Measurements from ENCODE around the gene PICALM. TPM values are rescaled to one million over a fixed set of nuclear protein-coding genes. Genes with fewer than 3 reads are reported as not detected.

The PICALM gene
- total RNA-seq, 4 donors from 2014 or later, result 148 to 244 (median 221) TPM

DNA sequence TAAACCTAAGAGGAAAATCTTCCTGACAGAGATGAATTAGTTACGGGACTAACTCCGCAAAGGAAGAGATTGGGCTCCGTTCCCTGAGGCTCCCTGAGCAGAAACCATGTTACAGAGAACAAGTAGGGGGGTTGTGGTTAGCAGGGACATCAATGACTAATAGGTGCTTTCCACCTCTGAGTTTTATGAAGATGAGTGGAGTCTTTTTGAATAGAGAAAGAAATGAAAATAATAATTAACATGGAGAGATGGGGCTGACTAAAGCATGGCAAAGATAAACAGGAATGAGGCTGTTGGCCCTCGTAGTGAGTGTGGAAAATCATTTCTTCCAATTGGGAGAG lies 47.5 kb upstream of the PICALM start:
- 52 to 54% methylated on average over 4 of the region's 4 CpGs for WGBS, 2 donors (ENCODE audit: low coverage in 1 of 2)
- no peaks in the 10 kb centered on the region for H3K9me3 ChIP-seq
- TF ChIP-seq POLR2A (IDR thresholded peaks at IDR 0.05) (no peak), EP300 (IDR thresholded peaks at IDR 0.05; ENCODE audit: low read depth) (no peak)
- TF ChIP-seq, protein P1, sequence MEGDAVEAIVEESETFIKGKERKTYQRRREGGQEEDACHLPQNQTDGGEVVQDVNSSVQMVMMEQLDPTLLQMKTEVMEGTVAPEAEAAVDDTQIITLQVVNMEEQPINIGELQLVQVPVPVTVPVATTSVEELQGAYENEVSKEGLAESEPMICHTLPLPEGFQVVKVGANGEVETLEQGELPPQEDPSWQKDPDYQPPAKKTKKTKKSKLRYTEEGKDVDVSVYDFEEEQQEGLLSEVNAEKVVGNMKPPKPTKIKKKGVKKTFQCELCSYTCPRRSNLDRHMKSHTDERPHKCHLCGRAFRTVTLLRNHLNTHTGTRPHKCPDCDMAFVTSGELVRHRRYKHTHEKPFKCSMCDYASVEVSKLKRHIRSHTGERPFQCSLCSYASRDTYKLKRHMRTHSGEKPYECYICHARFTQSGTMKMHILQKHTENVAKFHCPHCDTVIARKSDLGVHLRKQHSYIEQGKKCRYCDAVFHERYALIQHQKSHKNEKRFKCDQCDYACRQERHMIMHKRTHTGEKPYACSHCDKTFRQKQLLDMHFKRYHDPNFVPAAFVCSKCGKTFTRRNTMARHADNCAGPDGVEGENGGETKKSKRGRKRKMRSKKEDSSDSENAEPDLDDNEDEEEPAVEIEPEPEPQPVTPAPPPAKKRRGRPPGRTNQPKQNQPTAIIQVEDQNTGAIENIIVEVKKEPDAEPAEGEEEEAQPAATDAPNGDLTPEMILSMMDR (IDR thresholded peaks at IDR 0.05), result no peak
- intact Hi-C loops (cut with DNase I; ENCODE audit: low total_unique reads) (no loop called here), in situ Hi-C loops (cut with MboI; ENCODE audit: low pct_ligation_motif_present in 1 of 4, low pct_unique_long_range_greater_than_20kb in 1 of 4, low sequenced_read_pairs in 3 of 4) (no loop called here)
- peak overlapping the region in 2 of 4 donors; percentile 2 to 32 for H3K27ac ChIP-seq
- H3K27me3 ChIP-seq, result no peaks in the 10 kb centered on the region
- no peak for DNase-seq
- no peaks in the 10 kb centered on the region for H3K36me3 ChIP-seq
- H3K4me1 ChIP-seq, result peaks cover 0 to 3% (median 2%) of the 10 kb centered on the region in 4 donors
- H3K4me3 ChIP-seq, result no peak overlapping the region

DNA sequence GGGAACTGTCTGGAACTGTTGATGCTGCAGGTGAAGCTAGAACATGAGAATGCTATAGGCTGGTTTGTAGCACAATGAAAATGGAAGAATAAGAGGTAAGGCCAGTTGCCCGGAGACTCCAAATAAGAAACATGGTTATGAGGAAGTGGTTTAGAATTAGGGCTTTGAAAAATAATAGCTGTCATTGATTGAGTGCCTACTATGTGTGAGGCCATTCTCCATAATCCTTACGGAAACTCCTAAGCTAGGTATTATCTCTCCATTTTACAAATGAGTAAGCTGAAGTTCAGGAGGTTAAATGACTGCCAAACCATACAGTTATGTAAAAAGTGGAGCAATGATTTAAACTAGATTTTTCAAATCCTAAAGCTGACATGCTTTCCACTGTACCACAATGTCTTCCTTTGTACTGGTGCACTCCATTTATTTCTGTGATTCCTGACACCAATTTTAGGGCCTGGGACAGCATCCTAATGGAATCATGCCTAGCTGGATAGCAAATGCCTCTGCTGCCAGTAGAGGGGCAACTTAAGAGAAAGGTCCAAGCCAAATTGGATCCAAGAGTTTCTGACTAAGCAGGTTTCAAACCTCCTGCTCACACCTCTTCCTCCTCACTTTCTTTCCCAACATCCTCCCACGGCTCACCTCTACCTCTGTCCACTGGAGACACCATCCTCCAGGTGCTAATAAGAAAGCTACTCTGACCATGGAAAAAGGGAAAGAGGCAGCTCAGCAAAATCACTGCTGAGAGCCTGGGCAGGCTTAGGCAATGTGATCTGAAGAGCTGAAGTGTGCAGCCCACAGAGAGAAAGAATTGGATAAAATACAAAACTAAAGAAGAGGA lies 46.9 kb upstream of the PICALM start:
- in situ Hi-C loops (cut with MboI; ENCODE audit: low pct_ligation_motif_present in 1 of 4, low pct_unique_long_range_greater_than_20kb in 1 of 4, low sequenced_read_pairs in 3 of 4) (no loop called here), intact Hi-C loops (cut with DNase I; ENCODE audit: low total_unique reads) (no loop called here)
- no peaks in the 10 kb centered on the region for H3K27me3 ChIP-seq
- TF ChIP-seq POLR2A (IDR thresholded peaks at IDR 0.05), result no peak
- TF ChIP-seq EP300 (IDR thresholded peaks at IDR 0.05; ENCODE audit: low read depth), result no peak
- TF ChIP-seq, protein P1 (IDR thresholded peaks at IDR 0.05), result no peak
- TF ChIP-seq POLR2AphosphoS5 (IDR thresholded peaks at IDR 0.05), result no peak
- peak overlapping the region in 2 of 4 donors; percentile 2 to 32 for H3K27ac ChIP-seq
- WGBS, 2 donors (ENCODE audit: low coverage in 1 of 2), result 79 to 88% methylated on average over 2 to 3 of the region's 3 CpGs
- H3K4me1 ChIP-seq, result peaks cover 0 to 3% (median 2%) of the 10 kb centered on the region in 4 donors
- H3K9me3 ChIP-seq, result no peaks in the 10 kb centered on the region
- H3K36me3 ChIP-seq, result no peaks in the 10 kb centered on the region
- DNase-seq, result no peak
- H3K4me3 ChIP-seq, result no peak overlapping the region

DNA sequence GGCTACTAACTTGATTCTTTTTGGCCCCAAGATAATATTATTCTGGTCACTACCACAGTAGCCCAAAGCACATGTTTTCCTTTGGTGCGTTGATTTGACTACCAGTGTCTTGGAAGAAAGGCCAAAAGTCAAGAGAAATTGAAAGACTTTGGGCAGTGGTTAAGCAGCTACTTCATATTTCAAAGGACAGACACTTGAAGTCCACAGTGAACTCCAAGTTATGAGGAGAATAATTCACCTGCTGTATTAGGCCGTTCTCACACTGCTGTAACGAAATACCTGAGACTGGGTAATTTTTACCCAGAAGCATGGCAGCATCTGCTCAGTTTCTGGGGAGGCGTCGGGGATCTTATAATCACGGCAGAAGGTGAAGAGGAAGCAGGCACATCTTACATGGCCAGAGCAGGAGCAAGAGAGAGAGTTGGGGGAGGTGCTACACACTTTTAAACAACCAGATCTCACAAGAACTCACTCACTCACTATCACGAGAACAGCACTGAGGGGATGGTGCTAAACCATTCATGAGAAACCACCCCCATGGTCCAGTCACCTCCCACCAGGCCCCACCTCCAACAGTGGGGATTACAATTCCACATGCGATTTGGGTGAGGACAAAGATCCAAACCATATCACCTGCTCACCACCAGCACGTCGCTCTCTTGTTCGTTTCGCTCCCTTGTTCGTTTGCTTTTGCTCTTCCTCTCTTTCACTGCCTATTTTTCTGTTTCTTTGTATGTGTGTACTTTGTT lies 40.2 kb upstream of the PICALM start:
- in situ Hi-C loops (cut with MboI; ENCODE audit: low pct_ligation_motif_present in 1 of 4, low pct_unique_long_range_greater_than_20kb in 1 of 4, low sequenced_read_pairs in 3 of 4), result no loop called here
- TF ChIP-seq EP300 (IDR thresholded peaks at IDR 0.05; ENCODE audit: low read depth), result no peak
- TF ChIP-seq POLR2A (IDR thresholded peaks at IDR 0.05), result no peak
- TF ChIP-seq, protein P1 (IDR thresholded peaks at IDR 0.05), result no peak
- TF ChIP-seq POLR2AphosphoS5 (IDR thresholded peaks at IDR 0.05), result no peak
- DNase-seq, result no peak
- H3K27me3 ChIP-seq, result no peaks in the 10 kb centered on the region
- no peak overlapping the region for H3K4me3 ChIP-seq
- H3K36me3 ChIP-seq, result no peaks in the 10 kb centered on the region
- WGBS, 2 donors (ENCODE audit: low coverage in 1 of 2), result 96% methylated on average over 7 to 13 of the region's 13 CpGs
- intact Hi-C loops (cut with DNase I; ENCODE audit: low total_unique reads), result no loop called here
- H3K4me1 ChIP-seq, result no peaks in the 10 kb centered on the region
- no peak overlapping the region for H3K27ac ChIP-seq
- no peaks in the 10 kb centered on the region for H3K9me3 ChIP-seq

DNA sequence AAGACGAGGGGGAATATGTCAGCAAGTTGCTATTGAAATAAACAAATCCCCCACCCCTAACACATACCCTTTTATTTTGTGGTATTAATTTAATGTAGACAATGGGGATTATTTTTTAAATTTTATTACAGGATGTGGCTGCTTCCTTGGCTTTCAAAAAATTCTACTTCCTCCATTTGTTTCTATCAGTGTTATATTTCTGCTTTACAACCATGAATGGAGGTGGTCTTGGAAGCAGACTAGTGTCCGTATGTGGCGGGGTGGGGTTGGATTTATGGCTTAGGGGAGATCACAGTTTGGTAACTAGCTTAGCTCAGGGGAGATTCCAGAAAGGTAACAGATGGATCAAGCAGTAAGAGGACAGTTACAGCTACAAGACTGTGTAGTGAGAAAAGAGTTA lies 39.3 kb upstream of the PICALM start:
- H3K4me1 ChIP-seq, result no peaks in the 10 kb centered on the region
- WGBS, 2 donors (ENCODE audit: low coverage in 1 of 2), result 78% methylated on average over 3 of the region's 3 CpGs; no CpG with 5 or more reads in 1 of the 2 donors
- H3K4me3 ChIP-seq, result no peak overlapping the region
- H3K9me3 ChIP-seq, result no peaks in the 10 kb centered on the region
- intact Hi-C loops (cut with DNase I; ENCODE audit: low total_unique reads), result no loop called here
- H3K27ac ChIP-seq, result no peak overlapping the region
- in situ Hi-C loops (cut with MboI; ENCODE audit: low pct_ligation_motif_present in 1 of 4, low pct_unique_long_range_greater_than_20kb in 1 of 4, low sequenced_read_pairs in 3 of 4), result no loop called here
- no peak for DNase-seq
- TF ChIP-seq POLR2AphosphoS5 (IDR thresholded peaks at IDR 0.05), result no peak
- TF ChIP-seq, protein P1 (IDR thresholded peaks at IDR 0.05), result no peak
- no peak for TF ChIP-seq POLR2A (IDR thresholded peaks at IDR 0.05)
- TF ChIP-seq EP300 (IDR thresholded peaks at IDR 0.05; ENCODE audit: low read depth), result no peak
- H3K36me3 ChIP-seq, result no peaks in the 10 kb centered on the region
- no peaks in the 10 kb centered on the region for H3K27me3 ChIP-seq
